GM18868 (cell line): ENCODE data around the gene NOXRED1.

Experiments
- ATAC-seq: cut with Tn5 transposase; IDR thresholded peaks from one replicate; pipeline ENCODE4 v1.9.1; 2021; ENCODE audit warnings: mild to moderate bottlenecking, moderate library complexity; ENCODE audit not compliant: unreplicated experiment

Gene NOXRED1

GRCh38 chr14:77344377-77344996 is 78.8 kb downstream of the NOXRED1 start:
- no peak for ATAC-seq
